IPS-NIHi7 (cell line): ENCODE results near the gene ADAM10.

Experiments
- DNase-seq: peaks from one replicate; pipeline ENCODE4 v3.0.0; 2012; ENCODE audit warnings: mixed read lengths; ENCODE audit errors: extremely low spot score

Gene ADAM10

DNA sequence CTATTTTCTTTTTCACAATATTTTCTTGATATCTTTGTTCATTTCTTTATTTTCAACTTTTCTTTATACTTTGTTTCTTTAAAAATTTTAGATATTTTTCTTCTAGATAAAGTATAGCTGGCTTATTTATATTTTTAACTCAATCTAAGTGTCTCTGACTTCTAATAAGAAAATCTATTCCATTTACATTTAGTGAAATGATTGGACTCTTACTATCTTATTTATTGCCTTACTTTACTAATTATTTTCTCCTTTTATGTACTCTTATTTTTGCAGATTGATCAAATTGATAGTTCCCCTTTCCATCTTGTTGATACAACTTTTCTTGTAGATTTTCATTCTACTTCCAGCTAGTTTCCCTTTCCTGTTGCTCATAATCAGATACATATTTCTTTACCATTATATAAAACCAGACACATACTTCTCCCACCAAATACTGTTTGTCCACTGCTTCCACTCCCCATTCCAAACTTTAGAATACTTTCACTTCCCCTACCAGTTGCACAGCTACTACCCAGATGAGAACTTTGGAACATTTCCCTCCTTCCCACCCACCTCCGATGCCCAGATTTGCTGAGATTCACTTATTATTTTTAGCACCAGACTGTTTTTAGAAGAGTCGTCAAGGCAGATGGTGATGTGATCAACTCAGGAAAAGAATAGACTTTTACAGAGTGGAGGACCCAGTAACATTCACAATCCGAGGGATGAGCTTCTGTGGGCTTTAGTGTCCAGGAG is 166.2 kb downstream of the ADAM10 start:
- no peak for DNase-seq

DNA sequence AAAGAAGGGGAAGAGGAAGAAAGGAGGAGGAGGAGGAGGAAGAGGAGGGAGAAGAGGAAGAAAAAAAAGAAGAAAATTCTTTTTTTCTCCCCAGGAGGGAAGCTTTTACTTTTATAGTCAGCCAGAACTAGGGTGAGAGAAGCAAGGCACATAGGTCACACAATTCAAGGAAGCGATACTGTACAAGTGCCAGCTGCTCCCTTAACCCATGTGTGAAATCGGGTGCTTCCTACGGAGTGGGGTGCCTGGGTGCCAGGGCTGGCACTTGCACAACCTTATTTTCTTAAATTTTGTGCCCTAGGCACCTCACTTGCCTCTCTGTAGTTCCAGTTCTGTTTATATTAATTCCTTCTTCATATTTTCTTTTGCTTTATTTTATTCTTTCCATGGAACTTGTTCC is 167.3 kb downstream of the ADAM10 start:
- DNase-seq = no peak

DNA sequence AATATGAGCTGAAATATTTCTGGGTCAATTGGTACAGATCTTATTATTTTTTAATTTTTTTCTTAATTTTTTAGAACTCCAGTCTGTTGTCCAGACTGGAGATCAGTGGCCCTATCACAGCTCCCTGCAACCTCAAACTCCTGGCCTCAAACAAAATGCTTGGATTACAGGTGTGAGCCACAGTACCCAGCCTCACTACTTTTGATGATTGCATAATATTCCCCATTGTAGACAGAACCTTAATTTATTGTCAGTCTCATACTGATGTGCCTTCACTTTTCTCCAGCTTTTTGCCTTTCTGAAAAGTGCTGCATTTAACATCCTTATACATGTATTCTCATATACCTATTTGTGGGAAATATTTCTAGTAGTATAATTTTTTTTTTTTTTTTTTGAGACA is 172.8 kb downstream of the ADAM10 start:
- DNase-seq = no peak

DNA sequence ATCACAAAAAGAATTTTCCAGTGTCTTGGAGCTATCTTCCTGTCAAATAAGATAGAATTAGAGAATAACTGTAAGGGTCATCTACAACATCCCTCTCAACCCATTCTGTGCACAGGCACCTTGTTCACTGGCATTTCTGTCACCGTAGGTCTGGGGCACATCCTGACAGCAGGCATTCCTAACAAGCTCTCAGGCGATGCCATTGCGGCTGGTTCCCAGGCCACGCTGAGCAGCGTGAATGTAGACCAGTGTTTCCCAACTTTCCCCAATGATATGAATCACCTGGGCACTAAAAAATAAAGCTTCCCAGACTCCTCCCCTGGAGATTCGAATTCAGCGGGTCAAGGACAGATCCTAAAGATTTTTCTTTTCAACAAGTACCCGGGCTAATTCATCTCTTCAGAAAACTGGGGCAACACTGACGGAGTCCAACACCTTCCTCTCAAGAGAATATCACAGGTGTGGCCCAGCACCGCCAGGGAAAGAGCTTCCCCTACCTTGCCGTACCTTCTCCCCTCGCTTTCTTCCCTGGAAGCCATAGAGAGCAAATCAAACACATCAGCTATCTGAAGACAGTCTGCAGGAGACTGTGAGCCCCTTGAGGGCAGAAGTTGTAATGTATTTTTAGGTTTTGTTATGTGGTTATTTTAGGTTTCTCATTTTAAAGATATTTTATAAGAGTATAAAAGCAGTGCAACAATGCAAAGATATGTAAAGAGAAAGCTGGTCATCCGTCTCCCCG is 174.3 kb downstream of the ADAM10 start:
- DNase-seq = no peak

DNA sequence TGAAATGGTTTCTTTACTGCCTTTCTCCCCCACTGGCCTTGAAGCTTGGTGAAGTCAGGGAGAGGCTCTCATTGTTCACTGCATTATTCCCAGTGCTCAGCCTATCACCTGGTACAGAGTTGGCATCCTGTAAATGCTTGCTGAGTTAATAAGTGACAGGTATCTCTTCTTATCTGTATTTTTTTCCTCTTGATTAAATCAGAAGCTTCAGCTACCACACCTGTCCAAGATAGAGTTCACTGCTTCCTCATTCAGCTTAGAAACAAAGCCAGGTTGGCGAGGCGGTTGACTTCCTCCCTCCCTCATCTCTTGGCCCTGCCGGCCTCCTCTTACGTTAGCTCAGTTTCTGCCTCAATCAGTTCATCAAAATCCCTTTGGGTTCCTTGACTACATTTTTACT is 174.9 kb downstream of the ADAM10 start:
- no peak for DNase-seq

DNA sequence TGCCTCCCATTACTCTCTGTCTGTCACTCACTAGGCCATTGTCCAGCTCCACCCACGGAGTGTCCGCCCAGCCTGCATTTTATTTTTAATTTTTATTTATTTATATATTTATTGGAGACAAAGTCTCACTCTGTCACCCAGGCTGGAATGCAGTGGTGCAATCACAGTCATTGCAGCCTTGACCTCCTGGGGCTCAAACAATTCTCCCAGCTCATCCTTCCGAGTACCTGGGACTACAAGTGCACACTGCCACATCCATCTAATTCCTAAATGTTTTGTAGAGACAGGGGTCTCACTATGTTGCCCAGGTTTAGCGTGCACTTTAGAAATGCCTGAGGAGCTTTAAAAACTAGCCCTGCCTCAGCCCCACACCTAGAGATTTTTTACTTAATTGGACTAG is 176.2 kb downstream of the ADAM10 start:
- DNase-seq = no peak

DNA sequence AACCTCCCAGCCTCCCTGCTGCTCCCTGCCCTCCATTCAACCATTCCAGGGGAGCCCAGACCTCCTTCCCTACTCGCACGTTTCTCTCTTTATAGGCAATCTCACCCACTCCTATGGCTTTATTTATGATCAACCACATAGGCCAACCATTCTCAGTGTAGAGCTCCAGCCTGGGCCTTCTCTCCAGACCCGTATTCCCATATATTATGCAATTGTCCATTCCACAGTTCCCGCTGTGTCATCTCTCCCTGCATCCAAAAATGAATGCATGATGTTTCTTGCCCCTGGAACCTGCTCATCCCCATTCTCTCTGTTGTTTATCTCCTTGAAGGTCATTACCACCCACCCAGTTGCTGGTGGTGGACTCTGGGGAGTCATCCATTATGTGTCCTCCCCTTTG is 177.0 kb downstream of the ADAM10 start:
- no peak for DNase-seq

DNA sequence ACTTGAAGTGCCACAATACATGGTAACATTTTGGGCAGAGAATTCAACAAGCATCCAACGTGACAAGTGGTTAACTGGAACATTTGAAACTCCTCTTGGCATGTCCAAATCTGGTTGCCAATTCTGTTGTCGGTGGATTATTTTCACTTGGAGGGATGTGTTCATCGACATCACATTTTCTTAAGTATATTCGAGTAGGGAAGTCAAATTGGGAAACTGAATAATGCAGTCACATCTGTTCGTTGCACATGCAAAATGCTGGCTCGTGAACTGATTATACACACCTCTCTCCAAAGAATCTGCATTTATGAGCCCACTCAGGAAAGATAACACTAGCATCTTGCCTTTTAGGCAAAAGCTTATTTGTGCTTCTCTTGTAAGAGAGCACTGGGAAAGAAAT is 178.0 kb downstream of the ADAM10 start:
- DNase-seq = no peak

DNA sequence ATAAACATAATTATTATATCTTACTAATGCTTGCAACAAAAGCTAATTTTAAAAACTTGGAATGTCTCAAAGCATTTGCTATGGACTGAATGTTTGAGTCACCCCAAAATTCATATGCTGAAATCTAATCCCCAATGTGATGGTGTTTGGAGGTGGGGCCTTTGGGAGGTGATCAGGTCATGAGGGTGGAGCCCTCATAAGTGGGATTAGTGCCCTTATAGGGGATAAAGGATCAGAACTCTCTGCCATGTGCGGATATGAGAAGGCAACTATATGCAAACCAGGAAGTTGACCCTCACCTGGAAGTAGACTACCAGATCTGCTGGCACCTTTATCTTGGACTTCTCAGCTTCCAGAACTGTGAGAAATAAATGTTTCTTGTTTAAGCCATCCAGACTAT is 180.1 kb downstream of the ADAM10 start:
- DNase-seq = no peak

DNA sequence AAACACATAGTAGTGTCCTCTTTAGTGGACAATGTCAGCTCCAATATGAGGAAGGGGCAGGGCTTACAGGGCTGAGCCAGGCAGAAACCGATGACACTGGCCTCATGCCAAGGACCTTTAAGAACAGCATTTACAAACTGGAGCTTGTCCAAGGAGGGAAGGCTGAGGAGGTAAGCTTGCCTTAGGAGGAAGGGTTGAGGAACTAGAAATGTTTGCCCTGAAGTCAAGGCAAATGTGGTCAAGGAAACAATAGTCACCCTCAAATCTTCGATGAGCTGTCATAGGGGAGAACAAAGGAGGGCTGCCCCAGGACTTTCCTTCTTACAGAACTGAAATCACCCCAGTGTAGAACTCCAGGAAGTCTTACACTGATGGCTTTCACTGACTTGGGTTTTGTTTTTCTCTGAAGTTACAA is 181.3 kb downstream of the ADAM10 start:
- no peak for DNase-seq

DNA sequence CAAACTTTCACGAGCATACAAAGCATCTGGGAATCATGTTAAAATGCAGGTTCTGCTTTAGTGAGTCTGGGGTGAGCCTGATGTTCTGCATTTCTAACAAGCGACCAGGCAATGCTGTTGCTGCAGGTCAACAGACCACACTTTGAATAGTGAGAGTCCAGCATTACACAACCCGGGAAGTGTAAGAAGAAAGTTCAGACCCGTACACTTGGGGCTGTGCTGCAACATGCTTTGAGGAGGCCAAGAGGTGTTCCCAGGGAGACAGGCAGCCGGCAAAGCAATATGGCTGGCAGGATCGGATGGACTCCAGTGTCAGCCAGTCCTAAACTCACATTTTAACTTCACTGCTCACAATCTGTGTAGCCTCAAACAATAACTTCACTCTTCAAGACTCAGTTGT is 183.5 kb downstream of the ADAM10 start:
- DNase-seq = no peak

DNA sequence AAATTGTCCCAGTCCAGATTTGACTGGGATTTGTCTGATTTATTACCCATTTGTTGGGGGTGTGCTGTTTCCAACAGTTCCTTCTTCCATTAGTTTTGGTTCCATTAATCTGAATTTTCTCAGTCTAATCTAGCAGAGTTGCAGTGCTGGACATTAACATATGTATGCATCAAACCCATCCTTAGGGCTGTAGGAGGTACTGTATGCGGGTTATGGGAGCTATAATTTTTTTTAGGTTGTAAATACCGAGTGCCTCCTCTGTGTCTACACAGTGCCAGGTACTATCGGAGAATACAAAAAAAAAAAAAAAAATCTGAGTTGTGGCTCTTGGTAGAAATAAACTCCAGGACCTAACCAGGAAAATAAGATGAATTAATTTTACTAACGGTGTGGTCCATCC is 183.9 kb downstream of the ADAM10 start:
- no peak for DNase-seq

DNA sequence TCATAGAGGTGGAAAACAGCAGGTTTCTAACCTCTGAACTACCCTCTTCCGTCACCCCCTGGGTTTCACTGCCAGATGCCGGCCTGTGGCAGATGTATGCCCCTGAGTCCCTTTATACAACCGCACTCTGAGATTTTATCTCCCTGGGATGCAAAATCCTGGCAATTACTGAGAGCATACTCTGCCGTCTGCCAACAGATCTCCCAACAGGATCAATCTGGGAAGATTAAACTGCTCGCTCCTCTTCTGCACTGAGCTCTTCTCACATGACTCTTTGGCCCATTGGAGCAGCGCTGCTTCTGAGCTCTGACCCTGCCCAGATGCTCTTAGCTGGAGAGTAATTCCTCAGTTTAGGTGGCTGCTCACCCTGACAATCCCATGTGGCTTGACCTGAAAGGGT is 184.5 kb downstream of the ADAM10 start:
- DNase-seq = no peak

DNA sequence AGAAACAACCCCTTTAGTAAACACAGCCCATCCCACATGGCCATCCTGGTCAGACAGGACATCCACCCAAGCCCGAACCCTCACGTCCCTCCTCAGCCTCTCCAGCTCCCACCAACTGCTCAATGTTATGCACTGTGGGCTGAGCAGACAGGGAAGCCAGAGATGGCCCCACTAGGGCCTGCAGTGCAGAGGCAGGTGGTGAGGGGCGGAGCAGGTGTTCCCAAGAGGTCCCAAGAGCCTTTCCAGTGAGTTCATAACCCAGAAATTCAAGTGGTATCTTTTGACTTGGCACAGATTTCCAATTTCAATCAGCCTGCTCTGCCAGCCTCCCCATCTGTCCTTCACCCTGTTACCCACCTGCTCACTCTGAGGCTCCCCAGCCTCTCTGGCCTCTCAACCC is 187.4 kb downstream of the ADAM10 start:
- DNase-seq = no peak

DNA sequence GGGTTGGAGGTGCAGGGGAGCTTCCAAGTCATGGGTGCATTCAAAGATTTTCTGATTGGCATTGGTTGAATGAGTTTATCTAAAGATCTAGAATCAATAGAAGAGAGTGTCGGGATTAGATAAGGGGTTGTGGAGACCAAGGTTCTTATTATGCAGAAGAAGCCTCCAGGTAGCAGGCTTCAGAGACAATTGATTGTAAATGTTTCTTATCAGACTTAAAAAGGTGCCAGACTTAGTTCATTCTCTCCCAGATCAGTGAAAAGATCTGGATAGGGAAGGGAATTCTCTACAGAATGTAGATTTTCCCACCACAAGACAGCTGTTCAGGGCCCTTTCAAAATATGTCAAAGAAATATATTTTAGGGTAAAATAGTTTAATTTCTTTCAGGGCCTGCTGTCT is 188.2 kb downstream of the ADAM10 start:
- DNase-seq = no peak

DNA sequence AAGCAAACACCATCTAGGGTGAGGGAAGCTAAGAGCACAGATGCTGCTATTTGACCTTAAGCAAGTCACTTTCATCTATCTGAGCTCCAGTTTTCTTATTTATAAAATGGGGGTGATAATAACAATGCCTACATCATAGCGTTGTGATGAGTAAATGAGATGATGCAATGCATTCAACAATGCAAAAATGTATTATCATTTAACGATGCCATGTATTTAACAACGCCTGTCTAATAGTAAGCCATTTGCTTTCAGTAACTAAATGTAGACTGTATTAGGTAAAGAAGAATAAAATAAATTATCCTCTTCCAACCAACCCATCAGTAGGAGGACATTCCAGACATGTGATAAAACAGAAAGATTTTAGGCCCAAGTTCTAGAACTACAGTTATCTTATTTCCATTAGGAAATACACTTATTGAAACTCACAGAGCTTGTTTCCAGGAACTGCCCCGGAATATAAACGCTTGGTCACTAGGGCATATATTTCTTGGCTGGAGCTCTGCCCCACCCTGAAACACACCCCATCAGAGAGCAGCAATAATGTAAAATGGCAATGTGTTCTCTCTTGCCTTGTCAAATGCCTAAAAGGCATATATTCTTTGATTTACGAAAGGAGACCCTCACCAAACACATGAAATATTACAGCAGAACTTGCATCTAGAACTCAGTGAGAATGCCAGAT is 189.5 kb downstream of the ADAM10 start:
- DNase-seq = no peak

DNA sequence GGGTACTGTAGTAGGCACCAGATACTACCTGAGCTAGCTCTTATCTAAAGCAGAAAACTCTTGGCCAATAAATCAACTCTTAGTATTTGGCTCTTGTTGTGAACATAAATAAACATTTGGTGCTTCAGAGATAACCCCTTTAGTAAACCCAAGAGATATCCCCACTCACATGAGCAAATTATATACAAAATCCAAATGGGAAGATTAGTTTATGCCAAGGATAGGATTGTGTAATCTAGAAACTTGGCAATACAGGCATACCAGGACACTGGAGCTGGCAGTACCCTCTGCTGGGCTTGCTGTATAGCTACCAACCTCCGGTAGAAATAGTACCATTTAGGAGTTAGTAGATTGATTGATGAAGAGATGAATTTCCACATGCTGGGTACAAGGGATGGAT is 190.7 kb downstream of the ADAM10 start:
- DNase-seq = no peak

DNA sequence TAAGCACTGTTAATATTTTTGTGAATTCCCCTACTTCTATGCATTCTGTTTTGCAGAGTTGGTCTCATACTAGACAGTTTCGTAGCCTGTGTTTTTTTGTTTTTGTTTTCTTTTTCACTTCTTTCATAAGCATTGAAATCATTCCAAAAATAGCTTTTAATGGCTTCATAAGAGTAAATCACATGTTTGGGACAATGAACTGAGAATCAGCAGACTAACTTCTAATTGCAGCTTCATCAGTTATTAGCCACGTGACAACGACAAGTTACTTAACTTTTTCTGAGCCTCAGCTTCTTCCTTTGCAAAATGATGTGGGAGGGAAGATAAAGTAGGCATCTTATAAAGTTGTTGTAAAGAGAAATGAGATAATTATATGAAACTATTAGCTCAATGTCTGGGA is 193.0 kb downstream of the ADAM10 start:
- DNase-seq = no peak

DNA sequence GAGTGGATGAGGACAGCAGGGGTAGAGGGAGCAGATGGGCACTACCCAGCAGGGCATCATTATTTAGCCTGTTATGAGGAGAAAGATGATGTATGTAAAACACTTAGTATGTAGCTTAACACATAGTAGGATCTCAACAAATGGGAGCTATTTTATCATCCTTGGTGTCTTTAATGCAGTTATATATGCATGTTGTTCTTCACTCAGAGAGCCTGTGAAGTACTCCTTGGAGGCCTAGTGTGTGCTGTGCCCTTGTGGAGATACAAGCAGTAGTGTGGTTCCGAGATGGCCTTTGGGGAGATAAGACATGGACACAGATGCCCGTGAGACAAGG is 193.5 kb downstream of the ADAM10 start:
- no peak for DNase-seq

DNA sequence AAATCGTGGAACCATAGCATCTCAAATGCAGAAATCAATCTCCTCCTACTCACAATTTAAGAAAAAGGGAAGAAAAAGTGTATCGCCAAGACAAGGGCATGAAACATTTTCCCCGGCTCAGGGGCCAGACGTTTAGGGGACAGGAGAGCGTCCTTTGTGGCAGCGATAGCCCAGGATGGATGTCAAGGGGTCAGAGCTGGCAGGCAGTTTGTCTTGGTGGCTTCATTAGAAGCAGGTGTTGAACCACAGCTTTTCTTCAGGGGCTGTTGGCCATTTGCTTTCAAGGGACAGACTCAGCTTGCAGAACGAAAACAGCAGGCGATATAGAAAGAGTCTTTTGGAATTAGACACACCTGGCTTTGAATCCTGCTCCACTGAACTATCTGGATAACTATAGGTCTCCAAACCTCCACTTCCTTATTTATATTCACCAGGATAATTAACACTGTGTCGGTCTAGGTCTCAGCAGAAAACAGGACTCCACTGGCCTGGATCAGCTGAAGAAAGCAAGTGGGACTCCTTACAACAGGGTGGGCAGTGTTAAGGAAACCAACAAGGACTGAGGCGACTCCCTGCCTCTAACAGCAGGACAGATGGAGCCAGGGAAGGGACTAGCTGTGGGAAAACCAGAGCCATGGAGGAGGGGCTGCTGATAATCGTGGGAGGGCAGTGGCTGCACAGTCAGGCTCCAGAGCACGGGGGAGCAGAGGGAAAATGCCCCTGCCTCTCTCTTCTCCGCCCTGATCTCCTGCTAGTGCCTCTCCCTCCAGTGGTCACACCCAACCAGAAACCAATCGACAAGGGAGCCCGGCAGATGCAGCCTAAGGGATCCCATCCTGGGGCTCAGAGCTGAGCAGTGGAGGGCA is 194.1 kb downstream of the ADAM10 start:
- DNase-seq = peak; percentile 77

DNA sequence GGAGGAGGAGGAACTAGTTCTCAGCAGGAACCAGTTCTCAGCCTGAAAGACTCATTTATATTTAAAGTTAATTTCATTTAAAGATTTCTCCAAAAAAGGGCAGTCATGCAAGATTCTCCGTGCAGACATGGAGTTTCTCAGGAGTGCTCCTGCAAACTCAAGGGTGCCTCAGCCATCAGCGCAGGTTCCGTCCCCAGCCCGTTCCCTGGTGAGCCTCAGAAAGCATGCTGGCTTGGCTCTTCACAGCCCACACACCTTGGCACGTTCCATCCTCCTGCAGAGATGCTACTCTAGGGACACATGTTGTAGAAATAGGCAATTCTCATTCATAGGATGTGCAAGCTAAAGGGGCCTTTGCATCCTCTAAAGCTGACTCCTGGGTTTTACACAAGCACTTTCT is 194.7 kb downstream of the ADAM10 start:
- no peak for DNase-seq

DNA sequence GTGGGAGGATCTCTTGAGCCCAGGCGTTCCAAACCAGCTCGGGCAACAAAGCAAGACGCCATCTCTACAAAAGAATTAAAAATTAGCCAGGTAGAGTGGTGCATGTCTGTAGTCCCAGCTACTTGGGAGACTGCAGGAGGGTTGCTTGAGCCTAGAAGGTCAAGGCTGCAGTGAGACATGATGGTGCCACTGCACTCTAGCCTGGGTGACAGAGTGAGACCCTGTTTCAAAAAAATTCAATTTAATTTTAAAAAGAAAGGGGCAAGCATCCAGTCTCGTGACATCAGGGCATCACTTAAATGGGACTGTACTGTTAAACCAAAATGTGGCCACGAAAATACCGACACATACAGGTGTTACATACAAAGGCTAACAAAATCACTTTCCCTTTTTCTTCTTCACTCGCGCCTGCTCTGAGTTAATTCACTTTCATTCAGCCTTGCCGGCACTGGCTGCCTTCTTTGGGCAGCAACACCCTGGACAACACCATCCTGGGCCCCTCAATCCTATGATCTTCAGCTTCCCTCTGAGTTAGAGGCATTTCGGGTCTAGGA is 196.1 kb downstream of the ADAM10 start:
- no peak for DNase-seq
